AG09319 (cell line): ENCODE results near the gene MRTFA.
"Not testable (repeated sequence)": the region's sequence is repeated elsewhere in the genome, so short reads cannot be mapped to it uniquely, and the experiment has no call there.

Experiments
- DNase-seq: peaks from one replicate; pipeline ENCODE4 v3.0.0-alpha.2; 2010; ENCODE audit warnings: low read depth; ENCODE audit errors: extremely low read depth
- CTCF ChIP-seq: IDR thresholded peaks from 2 replicates; pipeline ENCODE4 v1.5.1; 2011; ENCODE audit warnings: low read depth, mild to moderate bottlenecking, inconsistent platforms, low read length, moderate library complexity

The MRTFA gene

GRCh38 chr22:40534379-40535188 is 101.9 kb downstream of the MRTFA start:
- DNase-seq: no peak
- no peak for TF ChIP-seq CTCF

- TF ChIP-seq CTCF: no peak
Observed at GRCh38 chr22:40533712-40534378, 102.7 kb downstream of the MRTFA start.

GRCh38 chr22:40531951-40532900 is 104.3 kb downstream of the MRTFA start:
- no peak for TF ChIP-seq CTCF
- DNase-seq: no peak

More at GRCh38 chr22:40533712-40534378, 102.7 kb downstream of the MRTFA start:
- no peak for DNase-seq

GRCh38 chr22:40530391-40530790 is 106.1 kb downstream of the MRTFA start:
- DNase-seq: not testable (repeated sequence)

GRCh38 chr22:40529821-40530220 is 106.7 kb downstream of the MRTFA start:
- no peak for TF ChIP-seq CTCF
- DNase-seq: no peak

- no peak for TF ChIP-seq CTCF
- no peak for DNase-seq
Observed at GRCh38 chr22:40526960-40527359, 109.6 kb downstream of the MRTFA start.

- no peak for DNase-seq
- peak; percentile 63 for TF ChIP-seq CTCF
Observed at GRCh38 chr22:40525250-40525884, 111.2 kb downstream of the MRTFA start.
